PC-9 (cell line): ENCODE results near the gene ADARB2.

Experiments
- CTCF ChIP-seq: fragments of 200-600 bp; sonication (generic); conservative IDR thresholded peaks from 2 replicates; pipeline ENCODE4 v1.6.1; 2017; ENCODE audit warnings: mixed run types, antibody characterized with exemption, mild to moderate bottlenecking, moderate library complexity
- EZH2 ChIP-seq: fragments of 200-600 bp; sonication (generic); IDR thresholded peaks from 2 replicates; pipeline ENCODE4 v1.8.0; 2017; ENCODE audit warnings: antibody characterized with exemption, low read depth

DNA sequence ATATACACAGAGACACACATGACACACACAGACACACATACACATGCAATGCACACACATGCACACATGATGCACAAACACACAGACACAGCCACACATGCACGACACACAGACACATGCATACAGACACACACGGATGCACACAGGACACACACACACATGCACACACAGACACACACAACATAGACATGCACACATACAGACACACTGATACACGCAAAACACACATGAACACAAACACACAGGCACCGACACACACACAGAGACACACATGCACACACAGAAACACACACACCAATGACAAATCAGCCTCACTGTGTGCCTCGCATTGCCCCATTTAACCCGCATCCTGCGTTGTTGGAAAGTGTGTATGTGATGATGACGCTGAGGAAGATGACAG lies 232.4 kb downstream of the ADARB2 start:
- TF ChIP-seq CTCF (no peak), EZH2 (no peak)
